ENCODE results near the gene PLEKHA1. TPM values are rescaled to one million over a fixed set of nuclear protein-coding genes. Genes with fewer than 3 reads are reported as not detected.

The PLEKHA1 gene
- total and polyA plus RNA-seq, 2 experiments from 2014 or later: 25.8 to 36.6 TPM

- TF ChIP-seq REST (IDR thresholded peaks at IDR 0.05; ENCODE audit: unreplicated experiment) (no peak), ETS1 (IDR thresholded peaks at IDR 0.05) (no peak), STAT1 (IDR thresholded peaks at IDR 0.05; ENCODE audit: unreplicated experiment) (no peak), NANOG (IDR thresholded peaks at IDR 0.05; ENCODE audit: borderline replicate concordance) (no peak), ZNF331 (CRISPR knock-in tag; IDR thresholded peaks at IDR 0.05; ENCODE audit: low read depth) (no peak), CREB1 (CRISPR knock-in tag; IDR thresholded peaks at IDR 0.05; ENCODE audit: low read depth) (no peak)
Observed at GRCh38 chr10:122327237-122328206, 47.0 kb upstream of the PLEKHA1 start (continued).

GRCh38 chr10:122328676-122329075 lies 45.8 kb upstream of the PLEKHA1 start:
- Histone ChIP-seq H3K36me3 (ENCODE audit: insufficient read depth) (no peaks in the 10 kb centered on the region), H3K4me1 (ENCODE audit: insufficient read depth) (peaks cover 7% of the 10 kb centered on the region), H3K4me3 (no peak overlapping the region), H3K27ac (ENCODE audit: low read depth) (no peak overlapping the region), H3F3A (replicated peaks; ENCODE audit: low read depth) (no peaks in the 10 kb centered on the region), H3K4me2 (no peak overlapping the region), H3K79me2 (replicated peaks; ENCODE audit: insufficient read depth) (no peaks in the 10 kb centered on the region), H3K27me3 (ENCODE audit: insufficient read depth) (no peaks in the 10 kb centered on the region), H2AFZ (no peak overlapping the region), H4K20me1 (replicated peaks; ENCODE audit: insufficient read depth) (no peaks in the 10 kb centered on the region), H3K9me2 (ENCODE audit: insufficient read depth) (0 out of 2 replicates have a peak, but pooled peaks cover 6% of the 10 kb centered on the region)
- no peak for ATAC-seq
- Mint-ChIP-seq H3K9me3 (no peaks in the 10 kb centered on the region; the same call in 2 of the 3 replicates), H3K27me3 (ENCODE audit: insufficient read depth, low read depth, poor library complexity) (peaks cover 4% of the 10 kb centered on the region), H3K27ac (no peak overlapping the region), H3K4me1 (peaks cover 16% of the 10 kb centered on the region), H3K4me3 (no peak overlapping the region), H3K36me3 (ENCODE audit: low read depth) (no peaks in the 10 kb centered on the region)
- DNase-seq (ENCODE audit: low spot score): no peak
- TF ChIP-seq EZH2phosphoT487 (IDR thresholded peaks at IDR 0.05; ENCODE audit: unreplicated experiment): no peak
- TF ChIP-seq CTCF (conservative IDR thresholded peaks at IDR 0.05; ENCODE audit: low read depth in 2 of 2): no peak
- TF ChIP-seq JUNB (IDR thresholded peaks at IDR 0.05; ENCODE audit: unreplicated experiment): no peak
- no peak for TF ChIP-seq POLR2AphosphoS5 (IDR thresholded peaks at IDR 0.05; ENCODE audit: low read depth)
- TF ChIP-seq CREB1 (CRISPR knock-in tag; IDR thresholded peaks at IDR 0.05; ENCODE audit: low read depth): no peak
- no peak for TF ChIP-seq ZNF331 (CRISPR knock-in tag; IDR thresholded peaks at IDR 0.05; ENCODE audit: low read depth)
- TF ChIP-seq STAT1 (IDR thresholded peaks at IDR 0.05; ENCODE audit: unreplicated experiment): no peak
- no peak for TF ChIP-seq ZNF462 (CRISPR knock-in tag; IDR thresholded peaks at IDR 0.05)
